Measurements from ENCODE around the gene SSH2. TPM values are rescaled to one million over a fixed set of nuclear protein-coding genes. Genes with fewer than 3 reads are reported as not detected.

The SSH2 gene
- total RNA-seq, 1 donor from 2014 or later, result 12.2 TPM

GRCh38 chr17:29911641-29912177 is 18.3 kb downstream of the SSH2 start:
- H3K9me3 Mint-ChIP-seq, result peaks cover 6% of the 10 kb centered on the region
- H4K20me1 ChIP-seq (ENCODE audit: low read depth), result no peaks in the 10 kb centered on the region
- peaks cover 10% of the 10 kb centered on the region for H3K4me1 Mint-ChIP-seq
- H3F3A ChIP-seq (ENCODE audit: low read depth), result no peaks in the 10 kb centered on the region
- no peak overlapping the region for H3K4me2 ChIP-seq
- H3K9me3 ChIP-seq (ENCODE audit: low read depth), result no peaks in the 10 kb centered on the region
- H3K27me3 ChIP-seq, result no peaks in the 10 kb centered on the region
- H3K9ac ChIP-seq, result no peak overlapping the region
- H3K79me2 ChIP-seq (ENCODE audit: low read depth), result peaks cover 34% of the 10 kb centered on the region
- H3K36me3 ChIP-seq, result no peaks in the 10 kb centered on the region
- H3K4me1 ChIP-seq, result no peaks in the 10 kb centered on the region
- H3K4me3 ChIP-seq, result no peak overlapping the region
- H3K27ac Mint-ChIP-seq, result no peak overlapping the region
- no peak overlapping the region for H3K4me3 Mint-ChIP-seq
- H3K27me3 Mint-ChIP-seq (ENCODE audit: insufficient read depth, low read depth), result no peaks in the 10 kb centered on the region
- H3K27ac ChIP-seq, result no peak overlapping the region
- H2AFZ ChIP-seq (replicated peaks), result no peak overlapping the region
- DNase-seq (ENCODE audit: low spot score), result no peak
- H3K36me3 Mint-ChIP-seq, result peaks cover 8% of the 10 kb centered on the region
- TF ChIP-seq CTCF (IDR thresholded peaks at IDR 0.05) (no peak), EZH2phosphoT487 (IDR thresholded peaks at IDR 0.05) (no peak), EZH2 (IDR thresholded peaks at IDR 0.05) (no peak)

- Mint-ChIP-seq H3K27me3 (ENCODE audit: insufficient read depth, low read depth) (no peaks in the 10 kb centered on the region), H3K4me3 (no peak overlapping the region), H3K27ac (no peak overlapping the region), H3K9me3 (peaks cover 25% of the 10 kb centered on the region), H3K4me1 (no peaks in the 10 kb centered on the region), H3K36me3 (peaks cover 23% of the 10 kb centered on the region)
- Histone ChIP-seq H3K79me2 (ENCODE audit: low read depth) (peaks cover 44% of the 10 kb centered on the region), H4K20me1 (ENCODE audit: low read depth) (no peaks in the 10 kb centered on the region), H3K36me3 (no peaks in the 10 kb centered on the region), H3K27ac (no peak overlapping the region), H3K4me2 (no peak overlapping the region), H3K27me3 (no peaks in the 10 kb centered on the region), H3K4me1 (no peaks in the 10 kb centered on the region), H2AFZ (replicated peaks) (no peak overlapping the region), H3F3A (ENCODE audit: low read depth) (no peaks in the 10 kb centered on the region), H3K9ac (no peak overlapping the region), H3K9me3 (ENCODE audit: low read depth) (no peaks in the 10 kb centered on the region), H3K4me3 (no peak overlapping the region)
- no peak for DNase-seq (ENCODE audit: low spot score)
- no peak for TF ChIP-seq EZH2 (IDR thresholded peaks at IDR 0.05)
- no peak for TF ChIP-seq CTCF (IDR thresholded peaks at IDR 0.05)
- no peak for TF ChIP-seq EZH2phosphoT487 (IDR thresholded peaks at IDR 0.05)
Measured at GRCh38 chr17:29909236-29910003, 20.6 kb downstream of the SSH2 start.

- Histone ChIP-seq H3K4me1 (no peaks in the 10 kb centered on the region), H3K9ac (no peak overlapping the region), H3K4me2 (no peak overlapping the region), H2AFZ (replicated peaks) (no peak overlapping the region), H3K27me3 (no peaks in the 10 kb centered on the region), H3K9me3 (ENCODE audit: low read depth) (no peaks in the 10 kb centered on the region), H3K27ac (no peak overlapping the region), H4K20me1 (ENCODE audit: low read depth) (no peaks in the 10 kb centered on the region), H3K4me3 (no peak overlapping the region), H3K79me2 (ENCODE audit: low read depth) (peaks cover 67% of the 10 kb centered on the region), H3F3A (ENCODE audit: low read depth) (no peaks in the 10 kb centered on the region), H3K36me3 (no peaks in the 10 kb centered on the region)
- Mint-ChIP-seq H3K36me3 (peaks cover 25% of the 10 kb centered on the region), H3K9me3 (peaks cover 33% of the 10 kb centered on the region), H3K4me3 (no peak overlapping the region), H3K27me3 (ENCODE audit: insufficient read depth, low read depth) (peaks cover 4% of the 10 kb centered on the region), H3K27ac (no peak overlapping the region), H3K4me1 (no peaks in the 10 kb centered on the region)
- TF ChIP-seq CTCF (IDR thresholded peaks at IDR 0.05), result no peak
- TF ChIP-seq EZH2phosphoT487 (IDR thresholded peaks at IDR 0.05), result no peak
- TF ChIP-seq EZH2 (IDR thresholded peaks at IDR 0.05), result no peak
- no peak for DNase-seq (ENCODE audit: low spot score)
Measured at GRCh38 chr17:29906969-29907368, 23.1 kb downstream of the SSH2 start.

All from neural progenitor cell (in vitro differentiated cells).